GM06990 (cell line): Measurements from ENCODE around the gene HAO1.

Source experiments
- DNase-seq: peaks from one replicate; pipeline ENCODE4 v3.0.0-alpha.2; 2011; ENCODE audit not compliant: insufficient read length; ENCODE audit errors: extremely low read depth
- H3K27me3 ChIP-seq: replicated peaks from 2 replicates; pipeline ENCODE4 v1.6.0; 2011; ENCODE audit warnings: low read length; ENCODE audit not compliant: control insufficient read depth, insufficient read depth
- H3K36me3 ChIP-seq: 2 replicates; pipeline ENCODE4 v1.5.1; 2011; ENCODE audit warnings: low read length; ENCODE audit not compliant: control insufficient read depth, insufficient read depth
- H3K4me3 ChIP-seq: replicated peaks from 2 replicates; pipeline ENCODE4 v1.5.1; 2011; ENCODE audit warnings: low read depth, mild to moderate bottlenecking, control low read depth, low read length
- TF ChIP-seq, protein P1 (sequence below): IDR thresholded peaks from 2 replicates; pipeline ENCODE4 v1.5.1; 2011; ENCODE audit warnings: low read length, control low read depth, mild to moderate bottlenecking, inconsistent platforms; ENCODE audit not compliant: insufficient read depth, poor library complexity, severe bottlenecking

Gene HAO1

DNA sequence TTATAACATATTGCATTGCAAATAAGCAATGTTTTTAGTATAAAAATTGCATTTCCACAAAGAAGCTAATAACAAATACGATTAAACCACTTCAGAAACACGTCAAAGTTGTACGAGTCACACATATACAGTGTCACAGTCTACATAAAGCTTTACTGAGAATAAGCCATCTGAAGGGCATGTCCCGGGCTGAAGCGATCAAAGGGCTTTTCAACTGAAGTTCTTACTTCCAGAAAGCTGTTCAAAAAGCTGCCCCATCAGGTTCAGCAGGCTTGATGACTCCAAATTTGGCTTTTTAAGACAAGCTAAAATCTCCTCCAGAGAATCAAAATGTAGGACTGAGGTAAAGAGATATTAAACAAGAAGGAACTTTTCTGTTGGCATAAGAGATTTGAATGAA is 37.5 kb upstream of the HAO1 start:
- Histone ChIP-seq H3K27me3 (no peaks in the 10 kb centered on the region), H3K36me3 (no peaks in the 10 kb centered on the region), H3K4me3 (no peak overlapping the region)
- no peak for DNase-seq
- TF ChIP-seq, protein P1, sequence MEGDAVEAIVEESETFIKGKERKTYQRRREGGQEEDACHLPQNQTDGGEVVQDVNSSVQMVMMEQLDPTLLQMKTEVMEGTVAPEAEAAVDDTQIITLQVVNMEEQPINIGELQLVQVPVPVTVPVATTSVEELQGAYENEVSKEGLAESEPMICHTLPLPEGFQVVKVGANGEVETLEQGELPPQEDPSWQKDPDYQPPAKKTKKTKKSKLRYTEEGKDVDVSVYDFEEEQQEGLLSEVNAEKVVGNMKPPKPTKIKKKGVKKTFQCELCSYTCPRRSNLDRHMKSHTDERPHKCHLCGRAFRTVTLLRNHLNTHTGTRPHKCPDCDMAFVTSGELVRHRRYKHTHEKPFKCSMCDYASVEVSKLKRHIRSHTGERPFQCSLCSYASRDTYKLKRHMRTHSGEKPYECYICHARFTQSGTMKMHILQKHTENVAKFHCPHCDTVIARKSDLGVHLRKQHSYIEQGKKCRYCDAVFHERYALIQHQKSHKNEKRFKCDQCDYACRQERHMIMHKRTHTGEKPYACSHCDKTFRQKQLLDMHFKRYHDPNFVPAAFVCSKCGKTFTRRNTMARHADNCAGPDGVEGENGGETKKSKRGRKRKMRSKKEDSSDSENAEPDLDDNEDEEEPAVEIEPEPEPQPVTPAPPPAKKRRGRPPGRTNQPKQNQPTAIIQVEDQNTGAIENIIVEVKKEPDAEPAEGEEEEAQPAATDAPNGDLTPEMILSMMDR, result no peak

DNA sequence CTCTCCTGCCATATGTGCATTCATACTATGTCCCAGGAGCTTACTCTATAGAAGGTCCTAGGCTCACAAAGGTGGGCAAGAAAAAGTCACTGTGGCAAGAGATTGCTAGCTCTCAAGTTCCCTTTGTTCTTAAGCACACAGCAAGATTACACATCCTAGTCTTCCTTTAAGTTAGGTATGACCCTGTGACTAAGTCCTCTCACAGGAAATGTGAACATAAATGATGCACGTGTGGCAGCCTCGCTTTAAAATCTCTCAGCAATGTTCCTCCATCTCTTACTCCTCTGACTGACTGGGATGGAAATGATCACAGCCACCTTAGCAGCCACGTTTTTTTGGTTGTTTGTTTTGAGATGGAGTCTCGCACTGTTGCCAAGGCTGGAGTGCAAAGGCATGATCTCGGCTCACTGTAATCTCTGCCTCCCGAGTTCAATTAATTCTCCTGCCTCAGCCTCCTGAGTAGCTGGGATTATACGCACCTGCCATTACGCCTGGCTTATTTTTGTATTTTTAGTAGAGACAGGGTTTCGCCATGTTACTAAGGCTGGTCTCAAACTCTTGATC is 35.7 kb upstream of the HAO1 start:
- H3K4me3 ChIP-seq, result no peak overlapping the region
- H3K27me3 ChIP-seq, result no peaks in the 10 kb centered on the region
- TF ChIP-seq, protein P1, result no peak
- no peaks in the 10 kb centered on the region for H3K36me3 ChIP-seq
- DNase-seq, result no peak

DNA sequence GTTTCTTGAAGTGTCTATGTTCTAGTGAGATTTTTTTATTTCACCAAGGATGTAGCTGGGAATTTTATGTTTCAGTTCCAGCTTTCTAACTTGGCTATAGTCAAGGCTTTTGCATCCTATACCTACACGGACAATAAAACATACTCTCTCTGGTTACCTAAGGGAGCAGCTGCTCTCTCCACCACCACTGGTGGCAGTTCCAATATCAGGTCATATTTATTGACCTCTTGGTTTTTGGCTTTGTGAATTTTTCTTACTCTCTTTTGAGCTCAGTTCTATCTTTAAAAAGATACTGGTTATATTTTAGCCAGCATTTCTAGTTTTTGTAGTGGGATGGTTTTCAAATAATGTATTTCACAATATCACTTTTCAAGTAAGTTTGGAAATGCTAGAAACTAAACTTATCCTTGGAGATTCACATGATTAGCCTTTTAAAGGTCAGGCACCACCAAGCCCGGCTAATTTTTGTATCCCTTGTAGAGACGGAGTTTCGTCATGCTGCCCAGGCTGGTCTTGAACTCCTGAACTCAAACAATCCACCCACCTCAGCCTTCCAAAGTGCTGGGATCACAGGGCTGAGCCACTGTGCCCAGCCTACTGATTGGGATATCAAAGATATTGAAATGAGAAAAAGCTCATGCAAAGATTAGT is 34.7 kb upstream of the HAO1 start:
- no peak for DNase-seq
- Histone ChIP-seq H3K27me3 (no peaks in the 10 kb centered on the region), H3K36me3 (no peaks in the 10 kb centered on the region), H3K4me3 (no peak overlapping the region)
- TF ChIP-seq, protein P1, result no peak

DNA sequence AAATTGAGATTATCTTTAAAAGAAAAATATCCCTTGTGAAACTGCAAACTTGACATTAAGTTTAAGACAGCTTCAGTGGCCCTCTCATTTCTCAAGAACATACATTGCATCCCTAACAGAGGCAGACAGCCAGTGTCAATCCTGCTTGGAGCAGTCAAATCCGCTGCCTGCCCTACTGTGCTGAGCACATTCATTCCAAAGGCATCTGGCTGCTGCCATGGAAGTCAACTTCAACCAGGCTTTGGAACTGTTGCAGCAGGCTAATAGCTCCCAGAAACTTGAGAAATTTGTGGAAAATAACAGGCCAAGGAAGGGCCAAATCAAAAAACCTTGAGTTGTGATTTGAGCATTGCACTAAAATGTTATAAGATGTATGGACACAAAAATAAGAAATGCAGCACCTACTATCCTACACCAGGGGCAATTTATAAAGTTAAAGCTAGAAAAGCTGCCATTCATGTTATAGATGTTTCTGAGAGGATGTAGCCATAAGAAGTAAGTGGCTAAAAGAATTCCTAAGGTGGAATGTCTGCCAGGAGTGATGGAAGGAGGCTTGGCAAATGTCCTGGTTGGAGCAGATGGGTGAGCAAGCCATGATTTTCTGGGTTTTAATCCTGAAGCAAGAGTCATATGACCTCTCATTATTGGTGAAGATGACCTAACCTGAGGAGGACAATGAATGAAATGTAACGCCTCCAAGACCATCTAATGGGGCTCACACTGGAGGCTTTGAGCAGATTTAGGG is 31.4 kb upstream of the HAO1 start:
- H3K27me3 ChIP-seq, result no peaks in the 10 kb centered on the region
- DNase-seq, result no peak
- TF ChIP-seq, protein P1, result no peak
- H3K36me3 ChIP-seq, result no peaks in the 10 kb centered on the region
- no peak overlapping the region for H3K4me3 ChIP-seq

DNA sequence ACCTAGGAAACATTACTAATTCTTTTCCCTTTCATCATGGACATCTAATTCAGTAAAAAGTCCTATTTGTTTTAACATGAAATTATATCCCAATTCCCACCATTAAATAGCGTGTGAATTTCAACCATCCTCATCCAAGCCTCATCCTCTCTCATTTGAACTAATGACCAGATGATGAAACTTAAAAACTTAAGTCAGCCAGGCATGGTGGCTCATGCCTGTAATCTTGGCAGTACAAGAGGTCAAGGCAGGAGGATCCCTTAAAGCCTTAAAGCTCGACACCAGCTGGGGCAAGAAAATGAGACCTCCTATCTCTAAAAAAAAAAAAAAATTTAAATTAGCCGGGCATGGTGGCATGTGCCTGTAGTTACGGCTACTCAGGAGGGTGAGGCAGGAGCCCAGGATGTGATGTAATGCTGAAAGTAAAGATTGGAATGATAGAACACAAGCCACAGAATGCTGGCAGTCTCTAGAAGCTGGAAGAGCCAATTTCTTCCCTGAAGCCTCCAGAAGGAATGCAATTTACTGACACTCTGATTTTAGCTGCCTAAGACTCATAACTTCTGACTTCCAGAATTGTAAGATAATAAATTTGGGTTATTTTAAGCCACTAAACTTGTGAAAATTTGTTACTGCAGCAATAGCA is 27.1 kb upstream of the HAO1 start:
- no peak overlapping the region for H3K4me3 ChIP-seq
- H3K27me3 ChIP-seq, result no peaks in the 10 kb centered on the region
- TF ChIP-seq, protein P1, result no peak
- DNase-seq, result no peak
- no peaks in the 10 kb centered on the region for H3K36me3 ChIP-seq
